OCI-LY7 (cell line): ENCODE results near the gene NCOA7.

Experiments used
- EZH2phosphoT487 ChIP-seq: fragments of 200-600 bp; sonication (generic); IDR thresholded peaks from 2 replicates; pipeline ENCODE4 v1.6.1; 2018; ENCODE audit warnings: low read depth, borderline replicate concordance, mild to moderate bottlenecking, mixed run types, antibody characterized with exemption, low read length, moderate library complexity, mixed read lengths
- TF ChIP-seq, protein P1 (sequence below): fragments of 200-600 bp; sonication (generic); conservative IDR thresholded peaks from 2 replicates; pipeline ENCODE4 v1.5.1; 2014; ENCODE audit warnings: mild to moderate bottlenecking, antibody characterized with exemption, low read length, moderate library complexity, mixed read lengths

GRCh38 chr6:125781314-125781868, 9.4 kb upstream of the NCOA7 start:
- TF ChIP-seq, protein P1, sequence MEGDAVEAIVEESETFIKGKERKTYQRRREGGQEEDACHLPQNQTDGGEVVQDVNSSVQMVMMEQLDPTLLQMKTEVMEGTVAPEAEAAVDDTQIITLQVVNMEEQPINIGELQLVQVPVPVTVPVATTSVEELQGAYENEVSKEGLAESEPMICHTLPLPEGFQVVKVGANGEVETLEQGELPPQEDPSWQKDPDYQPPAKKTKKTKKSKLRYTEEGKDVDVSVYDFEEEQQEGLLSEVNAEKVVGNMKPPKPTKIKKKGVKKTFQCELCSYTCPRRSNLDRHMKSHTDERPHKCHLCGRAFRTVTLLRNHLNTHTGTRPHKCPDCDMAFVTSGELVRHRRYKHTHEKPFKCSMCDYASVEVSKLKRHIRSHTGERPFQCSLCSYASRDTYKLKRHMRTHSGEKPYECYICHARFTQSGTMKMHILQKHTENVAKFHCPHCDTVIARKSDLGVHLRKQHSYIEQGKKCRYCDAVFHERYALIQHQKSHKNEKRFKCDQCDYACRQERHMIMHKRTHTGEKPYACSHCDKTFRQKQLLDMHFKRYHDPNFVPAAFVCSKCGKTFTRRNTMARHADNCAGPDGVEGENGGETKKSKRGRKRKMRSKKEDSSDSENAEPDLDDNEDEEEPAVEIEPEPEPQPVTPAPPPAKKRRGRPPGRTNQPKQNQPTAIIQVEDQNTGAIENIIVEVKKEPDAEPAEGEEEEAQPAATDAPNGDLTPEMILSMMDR = peak; percentile 88
- no peak for TF ChIP-seq EZH2phosphoT487
